IMR-90 (cell line): Measurements from ENCODE around the gene WDR1. TPM values are rescaled to one million over a fixed set of nuclear protein-coding genes. Genes with fewer than 3 reads are reported as not detected.

ENCODE experiments used
- ATAC-seq: fragments of 200-7000 bp; cut with Tn5 transposase; 2 replicates; pipeline ENCODE4 v1.9.1; 2020; ENCODE audit warnings: low read depth, mild to moderate bottlenecking, moderate library complexity
- BruUV-seq: library from RNA; stranded (reverse); fragments of 400-500 nt; replicated peaks from 2 replicates; lab custom pipeline; 2021; lab: Mats Ljungman, UMichigan
- CTCF ChIA-PET: fragments of 300-600 bp; formaldehyde crosslinking; extraction: SDS; loops from one replicate; lab custom pipeline; 2021; ENCODE audit warnings: antibody characterized with exemption; lab: Yijun Ruan, JAX
- POLR2A ChIA-PET: fragments of 300-600 bp; sonication (Branson Sonifier 250); formaldehyde crosslinking; loops from one replicate; lab custom pipeline; 2022; ENCODE audit warnings: antibody characterized with exemption; ENCODE audit not compliant: unreplicated experiment; lab: Charles Lee
- DNase-seq: peaks from one replicate; pipeline ENCODE4 v3.0.0; 2013
- H2AFZ ChIP-seq: replicated peaks from 2 replicates; pipeline ENCODE3; 2013; ENCODE audit warnings: low read length, mild to moderate bottlenecking; ENCODE audit not compliant: poor library complexity
- H2AK5ac ChIP-seq: 2 replicates; pipeline ENCODE4 v1.6.1; 2013; ENCODE audit warnings: low read depth, low read length, inconsistent platforms
- H2AK9ac ChIP-seq: replicated peaks from 2 replicates; pipeline ENCODE3; 2013; ENCODE audit warnings: mild to moderate bottlenecking, low read depth, low read length, moderate library complexity; ENCODE audit not compliant: poor library complexity
- H2BK120ac ChIP-seq: 2 replicates; pipeline ENCODE4 v1.6.1; 2013; ENCODE audit warnings: low read depth, low read length, inconsistent platforms
- H2BK15ac ChIP-seq: 3 replicates; pipeline ENCODE4 v1.6.1; 2013; ENCODE audit warnings: low read depth, low read length, inconsistent platforms
- H2BK20ac ChIP-seq: 2 replicates; pipeline ENCODE4 v1.6.1; 2013; ENCODE audit warnings: low read depth, mild to moderate bottlenecking, inconsistent platforms, low read length, moderate library complexity
- H2BK5ac ChIP-seq: 2 replicates; pipeline ENCODE4 v1.6.1; 2013; ENCODE audit warnings: mild to moderate bottlenecking, low read depth, low read length, inconsistent platforms; ENCODE audit not compliant: poor library complexity, severe bottlenecking
- H3K14ac ChIP-seq: replicated peaks from 2 replicates; pipeline ENCODE4 v1.6.1; 2013; ENCODE audit warnings: low read depth, low read length, inconsistent platforms
- H3K18ac ChIP-seq: 2 replicates; pipeline ENCODE4 v1.6.1; 2013; ENCODE audit warnings: low read depth, low read length, control low read depth
- H3K23ac ChIP-seq: 2 replicates; pipeline ENCODE4 v1.6.1; 2013; ENCODE audit warnings: low read depth, low read length, inconsistent platforms
- H3K27ac ChIP-seq: 2 replicates; pipeline ENCODE4 v1.5.1; 2013; ENCODE audit warnings: mild to moderate bottlenecking, control low read depth, low read length; ENCODE audit not compliant: insufficient read depth
- H3K27me3 ChIP-seq: 2 replicates; pipeline ENCODE4 v1.6.1; 2013; ENCODE audit warnings: low read length; ENCODE audit not compliant: control insufficient read depth, insufficient read depth
- H3K36me3 ChIP-seq: 2 replicates; pipeline ENCODE4 v1.6.1; 2013; ENCODE audit warnings: low read length, mixed read lengths; ENCODE audit not compliant: control insufficient read depth, insufficient read depth
- H3K4ac ChIP-seq: 2 replicates; pipeline ENCODE4 v1.6.1; 2013; ENCODE audit warnings: low read depth, low read length, inconsistent platforms
- H3K4me1 ChIP-seq: 2 replicates; pipeline ENCODE4 v1.6.1; 2013; ENCODE audit warnings: low read length, mixed read lengths; ENCODE audit not compliant: control insufficient read depth, insufficient read depth
- H3K4me2 ChIP-seq: 2 replicates; pipeline ENCODE4 v1.6.1; 2013; ENCODE audit warnings: low read depth, mild to moderate bottlenecking, control low read depth, low read length, moderate library complexity
- H3K4me3 ChIP-seq: 2 replicates; pipeline ENCODE4 v1.5.1; 2013; ENCODE audit warnings: low read depth, mild to moderate bottlenecking, control low read depth, low read length, moderate library complexity; ENCODE audit not compliant: insufficient read depth
- H3K56ac ChIP-seq: 2 replicates; pipeline ENCODE4 v1.6.1; 2013; ENCODE audit warnings: low read length, inconsistent platforms; ENCODE audit not compliant: insufficient read depth; ENCODE audit errors: extremely low read depth
- H3K79me1 ChIP-seq, 2 experiments: 2 replicates each; pipeline ENCODE4 v1.6.1; 2013; ENCODE audit warnings: low read length in 2 of 2, inconsistent platforms in 1 of 2, low read depth in 1 of 2
- H3K9ac ChIP-seq: 2 replicates; pipeline ENCODE4 v1.6.1; 2013; ENCODE audit warnings: low read depth, low read length, control low read depth
- H3K9me1 ChIP-seq: 2 replicates; pipeline ENCODE4 v1.6.1; 2013; ENCODE audit warnings: low read length, inconsistent platforms; ENCODE audit not compliant: insufficient read depth
- H3K9me3 ChIP-seq: 2 replicates; pipeline ENCODE4 v1.6.1; 2013; ENCODE audit warnings: low read length; ENCODE audit not compliant: control insufficient read depth, insufficient read depth
- H4K20me1 ChIP-seq: 2 replicates; pipeline ENCODE4 v1.6.1; 2013; ENCODE audit warnings: low read length, inconsistent platforms; ENCODE audit not compliant: insufficient read depth
- H4K5ac ChIP-seq: 2 replicates; pipeline ENCODE4 v1.6.1; 2013; ENCODE audit warnings: mild to moderate bottlenecking, low read depth, low read length, control low read depth
- H4K8ac ChIP-seq, 2 experiments: 2 replicates each; pipeline ENCODE4 v1.6.1; 2013; ENCODE audit warnings: low read depth in 2 of 2, low read length in 2 of 2, control low read depth in 1 of 2, inconsistent platforms in 1 of 2
- H4K91ac ChIP-seq: 2 replicates; pipeline ENCODE4 v1.6.1; 2013; ENCODE audit warnings: low read depth, low read length, inconsistent platforms; ENCODE audit not compliant: insufficient read depth
- BHLHE40 ChIP-seq: fragments of 150-350 bp; IDR thresholded peaks from 2 replicates; pipeline ENCODE4 v1.6.1; 2016; ENCODE audit warnings: mild to moderate bottlenecking, low read depth, low read length
- CEBPB ChIP-seq: IDR thresholded peaks from 2 replicates; pipeline ENCODE4 v1.6.1; 2012; ENCODE audit warnings: low read depth, low read length, improper control_type of control experiment
- CHD1 ChIP-seq: IDR thresholded peaks from 2 replicates; pipeline ENCODE4 v1.6.1; 2012; ENCODE audit warnings: low read depth, low read length, improper control_type of control experiment
- CTCF ChIP-seq: conservative IDR thresholded peaks from 2 replicates; pipeline ENCODE4 v1.5.1; 2012; ENCODE audit warnings: mild to moderate bottlenecking, low read depth, low read length, improper control_type of control experiment
- ELK1 ChIP-seq: fragments of 150-350 bp; IDR thresholded peaks from 2 replicates; pipeline ENCODE4 v1.6.1; 2016; ENCODE audit warnings: low read depth, mild to moderate bottlenecking, low read length, moderate library complexity, borderline replicate concordance
- FOS ChIP-seq: fragments of 150-350 bp; IDR thresholded peaks from 2 replicates; pipeline ENCODE4 v1.6.1; 2016; ENCODE audit warnings: low read depth, low read length
- MAFK ChIP-seq: IDR thresholded peaks from 2 replicates; pipeline ENCODE4 v1.6.1; 2012; ENCODE audit warnings: low read depth, low read length, improper control_type of control experiment
- MAZ ChIP-seq: IDR thresholded peaks from 2 replicates; pipeline ENCODE4 v1.6.1; 2012; ENCODE audit warnings: low read depth, mild to moderate bottlenecking, low read length, improper control_type of control experiment, moderate library complexity, borderline replicate concordance
- MXI1 ChIP-seq: IDR thresholded peaks from 2 replicates; pipeline ENCODE4 v1.6.1; 2012; ENCODE audit warnings: low read depth, mild to moderate bottlenecking, low read length, moderate library complexity, borderline replicate concordance
- NFE2L2 ChIP-seq: fragments of 150-350 bp; IDR thresholded peaks from 2 replicates; pipeline ENCODE4 v1.6.1; 2016; ENCODE audit warnings: low read depth, mild to moderate bottlenecking, low read length
- POLR2A ChIP-seq: IDR thresholded peaks from 2 replicates; pipeline ENCODE4 v1.6.1; 2012; ENCODE audit warnings: mild to moderate bottlenecking, low read depth, low read length
- RAD21 ChIP-seq: IDR thresholded peaks from 2 replicates; pipeline ENCODE4 v1.6.1; 2012; ENCODE audit warnings: low read length, improper control_type of control experiment
- RCOR1 ChIP-seq: IDR thresholded peaks from 2 replicates; pipeline ENCODE4 v1.6.1; 2012; ENCODE audit warnings: mild to moderate bottlenecking, low read length, improper control_type of control experiment; ENCODE audit not compliant: insufficient replicate concordance
- RFX5 ChIP-seq: IDR thresholded peaks from 2 replicates; pipeline ENCODE4 v1.8.0; 2012; ENCODE audit warnings: low read depth, mild to moderate bottlenecking, low read length, moderate library complexity
- SMC3 ChIP-seq: fragments of 150-350 bp; IDR thresholded peaks from 2 replicates; pipeline ENCODE4 v1.6.1; 2016; ENCODE audit warnings: low read depth, mild to moderate bottlenecking, antibody characterized with exemption, low read length, moderate library complexity
- USF2 ChIP-seq: fragments of 150-350 bp; IDR thresholded peaks from 2 replicates; pipeline ENCODE4 v1.6.1; 2017; ENCODE audit warnings: mild to moderate bottlenecking, antibody characterized with exemption, low read length, low read depth
- WGBS, 2 experiments: methylation state at CpG; one replicate each; pipeline versions ENCODE4 v1.1.5 to v1.1.7; 2013; ENCODE audit warnings: missing lambda C conversion rate in 2 of 2; ENCODE audit not compliant: insufficient read length in 1 of 2; ENCODE audit errors: extremely low coverage in 2 of 2; 5-methylcytosine and 5-hydroxymethylcytosine counted together
- dilution Hi-C: fragments of 300-500 bp; cut with HindIII; formaldehyde crosslinking; loops from one replicate; pipeline ENCODE4 v1.14.3; 2018; ENCODE audit warnings: low sequenced_read_pairs; ENCODE audit not compliant: unreplicated experiment
- in situ Hi-C: fragments of 300-500 bp; cut with MboI; formaldehyde crosslinking; loops from 3 replicates; pipeline ENCODE4 v1.14.3; 2019; ENCODE audit warnings: low sequenced_read_pairs, inconsistent platforms, mixed read lengths
- intact Hi-C: fragments of 100-400 bp; cut with micrococcal nuclease; formaldehyde crosslinking; loops from 2 replicates; pipeline ENCODE4 v1.10.0; 2022
- polyA plus RNA-seq, 3 experiments: library from polyadenylated mRNA; depleted of rRNA; stranded (reverse); fragments of >200 nt; gene quantifications; 2 replicates each; pipeline ENCODE4 v1.2.3, GENCODE V29; 2012; ENCODE audit warnings: low replicate concordance in 1 of 3
- total RNA-seq: library from RNA; depleted of rRNA; stranded (reverse); fragments of >200 nt; gene quantifications from 2 replicates; pipeline ENCODE4 v1.2.3, GENCODE V29; 2012

The WDR1 gene
- total and polyA plus RNA-seq, 2 of the 4 experiments (the other 2 are of a cell fraction), result 725 to 992 TPM

- Histone ChIP-seq H2BK120ac (peak overlapping the region; percentile 73), H3K36me3 (peaks cover 92% of the 10 kb centered on the region), H2AFZ (no peak overlapping the region), H2BK15ac (no peak overlapping the region), H3K56ac (no peak overlapping the region), H2BK20ac (no peak overlapping the region), H2BK5ac (peak overlapping the region; percentile 85), H3K27ac (peak overlapping the region; percentile 91), H4K8ac (peak overlapping the region in 1 of 2 experiments; percentile 48; a peak in 3 of 4 replicates), H3K4me2 (no peak overlapping the region), H2AK5ac (peak overlapping the region; percentile 68; the same call in 1 of the 2 replicates), H3K9ac (peak overlapping the region; percentile 56; the same call in 1 of the 2 replicates), H3K9me3 (no peaks in the 10 kb centered on the region), H4K91ac (no peak overlapping the region), H2AK9ac (peak overlapping the region; percentile 38), H3K14ac (0 out of 2 replicates have a peak overlapping the region, but pooled peaks have one; percentile 22), H3K18ac (no peak overlapping the region), H3K4ac (peak overlapping the region; percentile 81), H3K4me3 (no peak overlapping the region), H4K5ac (no peak overlapping the region), H3K23ac (no peak overlapping the region), H3K79me1 (peaks cover 26 to 94% of the 10 kb centered on the region in 2 experiments), H3K9me1 (peaks cover 55% of the 10 kb centered on the region), H4K20me1 (peaks cover 100% of the 10 kb centered on the region), H3K4me1 (peaks cover 60% of the 10 kb centered on the region), H3K27me3 (no peaks in the 10 kb centered on the region)
- dilution Hi-C loops, result no loop called here
- POLR2A ChIA-PET, result no interaction called here
- DNase-seq (no peak), ATAC-seq (no peak)
- WGBS, 2 experiments, result 92% methylated on average over 4 of the region's 13 CpGs; no CpG with 5 or more reads in 1 of the 2 experiments
- intact Hi-C loops, result loop anchor here (2.0 to 5.0 kb wide), 2 partner anchors 20 to 48 kb away; no protein-coding TSS in a partner anchor
- no TSS peak for BruUV-seq
- TF ChIP-seq USF2, result no peak
- no peak for TF ChIP-seq BHLHE40
- TF ChIP-seq CHD1, result no peak
- no peak for TF ChIP-seq POLR2A
- no peak for TF ChIP-seq CTCF
- TF ChIP-seq NFE2L2, result no peak
- TF ChIP-seq CEBPB, result no peak
- TF ChIP-seq MAZ, result no peak
- TF ChIP-seq MXI1, result no peak
- TF ChIP-seq RAD21, result no peak
- TF ChIP-seq SMC3, result no peak
- no peak for TF ChIP-seq FOS
- TF ChIP-seq RFX5, result no peak
- no peak for TF ChIP-seq ELK1
- TF ChIP-seq MAFK, result no peak
- no peak for TF ChIP-seq RCOR1
- in situ Hi-C loops, result loop anchor here (25.0 kb wide), 2 partner anchors 92 to 1658 kb away; partner anchors contain the start of genes ACOX3 and TRMT44
- CTCF ChIA-PET, result no interaction called here
These were observed 21.8 kb downstream of the WDR1 start for GRCh38 chr4:10094841-10095240.
